ENCODE results near the gene NRM.
A peak's percentile ranks its signal among the peaks of the same experiment; 100 is the strongest.

- peak; percentile 98 for TF ChIP-seq CTCF (conservative IDR thresholded peaks at IDR 0.05)
- no peak for TF ChIP-seq ZFX (IDR thresholded peaks at IDR 0.05)
Observed at GRCh38 chr6:30678964-30679726, 11.6 kb downstream of the NRM start.
